ENCODE measurements around the gene TMC3. TPM values are rescaled to one million over a fixed set of nuclear protein-coding genes. Genes with fewer than 3 reads are reported as not detected.

Gene TMC3
- total RNA-seq, 6 experiments from 2014 or later: 0.11 TPM; not detected in 5

- TF ChIP-seq POLR2A (IDR thresholded peaks at IDR 0.05) (no peak), CTCF (IDR thresholded peaks at IDR 0.05) (no peak)
- intact Hi-C loops (cut with DNase I): no loop called here
- DNase-seq (peak in 1 of 3 donors; percentile 25), ATAC-seq (peak; percentile 28 to 45 (median 37))
- WGBS (ENCODE audit: insufficient coverage, low coverage, low lambda C conversion rate, missing lambda C conversion rate): 52% methylated on average over 5 of the region's 6 CpGs
- H3K4me3 ChIP-seq: no peak overlapping the region
- H3K27ac ChIP-seq: peak overlapping the region in 2 of 3 donors; percentile 30 to 62
- H3K4me1 ChIP-seq: peaks cover 0 to 27% (median 7%) of the 10 kb centered on the region in 4 donors
- no peaks in the 10 kb centered on the region for H3K9me3 ChIP-seq
- no peaks in the 10 kb centered on the region for H3K27me3 ChIP-seq
- H3K36me3 ChIP-seq: peaks cover 0 to 28% (median 4%) of the 10 kb centered on the region in 4 donors
Observed at GRCh38 chr15:81302701-81303109, 71.3 kb downstream of the TMC3 start.

- intact Hi-C loops (cut with DNase I): no loop called here
- peak; percentile 59 to 71 (median 69) for ATAC-seq
- peak in 1 of 3 donors; percentile 71 for DNase-seq
- TF ChIP-seq POLR2A (IDR thresholded peaks at IDR 0.05): no peak
- no peak for TF ChIP-seq CTCF (IDR thresholded peaks at IDR 0.05)
- peaks cover 0 to 23% (median 3%) of the 10 kb centered on the region in 4 donors for H3K36me3 ChIP-seq
- peaks cover 0 to 27% (median 7%) of the 10 kb centered on the region in 4 donors for H3K4me1 ChIP-seq
- H3K9me3 ChIP-seq: no peaks in the 10 kb centered on the region
- no peak overlapping the region for H3K4me3 ChIP-seq
- 29% methylated on average over 1 of the region's 5 CpGs for WGBS (ENCODE audit: insufficient coverage, low coverage, low lambda C conversion rate, missing lambda C conversion rate)
- H3K27ac ChIP-seq: peak overlapping the region in 2 of 3 donors; percentile 38 to 62
- H3K27me3 ChIP-seq: no peaks in the 10 kb centered on the region
Observed at GRCh38 chr15:81301815-81302399, 72.1 kb downstream of the TMC3 start.

- intact Hi-C loops (cut with DNase I): no loop called here
- Histone ChIP-seq H3K9me3 (no peaks in the 10 kb centered on the region), H3K4me1 (peaks cover 0 to 27% (median 7%) of the 10 kb centered on the region in 4 donors), H3K36me3 (peaks cover 0 to 19% (median under 1%) of the 10 kb centered on the region in 4 donors), H3K27me3 (no peaks in the 10 kb centered on the region), H3K4me3 (no peak overlapping the region), H3K27ac (peak overlapping the region in 2 of 3 donors; percentile 38 to 62)
- ATAC-seq (no peak), DNase-seq (no peak)
- TF ChIP-seq CTCF (IDR thresholded peaks at IDR 0.05) (no peak), POLR2A (IDR thresholded peaks at IDR 0.05) (no peak)
- 66% methylated on average over 4 of the region's 4 CpGs for WGBS (ENCODE audit: insufficient coverage, low coverage, low lambda C conversion rate, missing lambda C conversion rate)
Observed at GRCh38 chr15:81301385-81301784, 72.6 kb downstream of the TMC3 start.

GRCh38 chr15:81299630-81300273, 74.3 kb downstream of the TMC3 start:
- Histone ChIP-seq H3K36me3 (peaks cover 0 to 7% (median 0%) of the 10 kb centered on the region in 4 donors), H3K27ac (peak overlapping the region in 2 of 3 donors; percentile 16 to 64), H3K4me3 (peak overlapping the region; percentile 0 to 43 (median 14)), H3K9me3 (no peaks in the 10 kb centered on the region), H3K27me3 (no peaks in the 10 kb centered on the region), H3K4me1 (peaks cover 0 to 27% (median 7%) of the 10 kb centered on the region in 4 donors)
- 69% methylated on average over 6 of the region's 14 CpGs for WGBS (ENCODE audit: insufficient coverage, low coverage, low lambda C conversion rate, missing lambda C conversion rate)
- DNase-seq: no peak
- intact Hi-C loops (cut with DNase I): no loop called here
- no peak for ATAC-seq
- TF ChIP-seq POLR2A (IDR thresholded peaks at IDR 0.05) (no peak), CTCF (IDR thresholded peaks at IDR 0.05) (no peak)
